GM23338 (cell line): ENCODE data around the gene PRAC1.

ENCODE experiments used
- CREB1 ChIP-seq: fragments of 250-450 bp; sonication (Bioruptor Pico); IDR thresholded peaks from 2 replicates; pipeline ENCODE4 v1.5.0; 2020; ENCODE audit warnings: low read depth, mild to moderate bottlenecking, moderate library complexity
- EZH2 ChIP-seq: fragments of 200-600 bp; sonication (generic); IDR thresholded peaks from one replicate; pipeline ENCODE4 v1.8.0; 2017; ENCODE audit warnings: antibody characterized with exemption, mild to moderate bottlenecking, low read depth; ENCODE audit not compliant: unreplicated experiment
- EZH2phosphoT487 ChIP-seq: fragments of 200-600 bp; sonication (generic); IDR thresholded peaks from one replicate; pipeline ENCODE4 v1.8.1; 2018; ENCODE audit warnings: antibody characterized with exemption; ENCODE audit not compliant: unreplicated experiment
- JUNB ChIP-seq: IDR thresholded peaks from one replicate; pipeline ENCODE4 v1.6.1; 2016; ENCODE audit warnings: antibody characterized with exemption; ENCODE audit not compliant: unreplicated experiment
- POLR2AphosphoS5 ChIP-seq: IDR thresholded peaks from 2 replicates; pipeline ENCODE4 v1.6.1; 2016; ENCODE audit warnings: antibody characterized with exemption, low read depth
- STAT1 ChIP-seq: IDR thresholded peaks from one replicate; pipeline ENCODE4 v1.6.1; 2016; ENCODE audit warnings: antibody characterized with exemption; ENCODE audit not compliant: unreplicated experiment
- TF ChIP-seq, protein P1 (sequence below), 2 experiments: fragments of 200-600 bp in 1 of 2; sonication (generic) in 1 of 2; conservative IDR thresholded peaks; 2 replicates each; pipeline versions ENCODE4 v1.5.1 to v1.6.1; 2016 to 2017; ENCODE audit warnings: antibody characterized with exemption in 2 of 2, low read depth in 2 of 2, mild to moderate bottlenecking in 2 of 2, moderate library complexity in 1 of 2
- TF ChIP-seq, protein P2 (sequence below): IDR thresholded peaks from one replicate; pipeline ENCODE4 v1.6.1; 2018; ENCODE audit warnings: antibody characterized with exemption; ENCODE audit not compliant: unreplicated experiment
- TF ChIP-seq, protein P3 (sequence below): IDR thresholded peaks from 2 replicates; pipeline ENCODE4 v1.6.1; 2016; ENCODE audit warnings: antibody characterized with exemption

- TF ChIP-seq EZH2 (peak; percentile 52), POLR2AphosphoS5 (no peak), EZH2phosphoT487 (no peak), CREB1 (no peak), JUNB (no peak), STAT1 (no peak)
- TF ChIP-seq, protein P1, sequence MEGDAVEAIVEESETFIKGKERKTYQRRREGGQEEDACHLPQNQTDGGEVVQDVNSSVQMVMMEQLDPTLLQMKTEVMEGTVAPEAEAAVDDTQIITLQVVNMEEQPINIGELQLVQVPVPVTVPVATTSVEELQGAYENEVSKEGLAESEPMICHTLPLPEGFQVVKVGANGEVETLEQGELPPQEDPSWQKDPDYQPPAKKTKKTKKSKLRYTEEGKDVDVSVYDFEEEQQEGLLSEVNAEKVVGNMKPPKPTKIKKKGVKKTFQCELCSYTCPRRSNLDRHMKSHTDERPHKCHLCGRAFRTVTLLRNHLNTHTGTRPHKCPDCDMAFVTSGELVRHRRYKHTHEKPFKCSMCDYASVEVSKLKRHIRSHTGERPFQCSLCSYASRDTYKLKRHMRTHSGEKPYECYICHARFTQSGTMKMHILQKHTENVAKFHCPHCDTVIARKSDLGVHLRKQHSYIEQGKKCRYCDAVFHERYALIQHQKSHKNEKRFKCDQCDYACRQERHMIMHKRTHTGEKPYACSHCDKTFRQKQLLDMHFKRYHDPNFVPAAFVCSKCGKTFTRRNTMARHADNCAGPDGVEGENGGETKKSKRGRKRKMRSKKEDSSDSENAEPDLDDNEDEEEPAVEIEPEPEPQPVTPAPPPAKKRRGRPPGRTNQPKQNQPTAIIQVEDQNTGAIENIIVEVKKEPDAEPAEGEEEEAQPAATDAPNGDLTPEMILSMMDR (conservative IDR thresholded peaks at IDR 0.05; ENCODE audit: low read depth in 2 of 2): no peak
- TF ChIP-seq, protein P2, sequence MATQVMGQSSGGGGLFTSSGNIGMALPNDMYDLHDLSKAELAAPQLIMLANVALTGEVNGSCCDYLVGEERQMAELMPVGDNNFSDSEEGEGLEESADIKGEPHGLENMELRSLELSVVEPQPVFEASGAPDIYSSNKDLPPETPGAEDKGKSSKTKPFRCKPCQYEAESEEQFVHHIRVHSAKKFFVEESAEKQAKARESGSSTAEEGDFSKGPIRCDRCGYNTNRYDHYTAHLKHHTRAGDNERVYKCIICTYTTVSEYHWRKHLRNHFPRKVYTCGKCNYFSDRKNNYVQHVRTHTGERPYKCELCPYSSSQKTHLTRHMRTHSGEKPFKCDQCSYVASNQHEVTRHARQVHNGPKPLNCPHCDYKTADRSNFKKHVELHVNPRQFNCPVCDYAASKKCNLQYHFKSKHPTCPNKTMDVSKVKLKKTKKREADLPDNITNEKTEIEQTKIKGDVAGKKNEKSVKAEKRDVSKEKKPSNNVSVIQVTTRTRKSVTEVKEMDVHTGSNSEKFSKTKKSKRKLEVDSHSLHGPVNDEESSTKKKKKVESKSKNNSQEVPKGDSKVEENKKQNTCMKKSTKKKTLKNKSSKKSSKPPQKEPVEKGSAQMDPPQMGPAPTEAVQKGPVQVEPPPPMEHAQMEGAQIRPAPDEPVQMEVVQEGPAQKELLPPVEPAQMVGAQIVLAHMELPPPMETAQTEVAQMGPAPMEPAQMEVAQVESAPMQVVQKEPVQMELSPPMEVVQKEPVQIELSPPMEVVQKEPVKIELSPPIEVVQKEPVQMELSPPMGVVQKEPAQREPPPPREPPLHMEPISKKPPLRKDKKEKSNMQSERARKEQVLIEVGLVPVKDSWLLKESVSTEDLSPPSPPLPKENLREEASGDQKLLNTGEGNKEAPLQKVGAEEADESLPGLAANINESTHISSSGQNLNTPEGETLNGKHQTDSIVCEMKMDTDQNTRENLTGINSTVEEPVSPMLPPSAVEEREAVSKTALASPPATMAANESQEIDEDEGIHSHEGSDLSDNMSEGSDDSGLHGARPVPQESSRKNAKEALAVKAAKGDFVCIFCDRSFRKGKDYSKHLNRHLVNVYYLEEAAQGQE: no peak
- TF ChIP-seq, protein P3, sequence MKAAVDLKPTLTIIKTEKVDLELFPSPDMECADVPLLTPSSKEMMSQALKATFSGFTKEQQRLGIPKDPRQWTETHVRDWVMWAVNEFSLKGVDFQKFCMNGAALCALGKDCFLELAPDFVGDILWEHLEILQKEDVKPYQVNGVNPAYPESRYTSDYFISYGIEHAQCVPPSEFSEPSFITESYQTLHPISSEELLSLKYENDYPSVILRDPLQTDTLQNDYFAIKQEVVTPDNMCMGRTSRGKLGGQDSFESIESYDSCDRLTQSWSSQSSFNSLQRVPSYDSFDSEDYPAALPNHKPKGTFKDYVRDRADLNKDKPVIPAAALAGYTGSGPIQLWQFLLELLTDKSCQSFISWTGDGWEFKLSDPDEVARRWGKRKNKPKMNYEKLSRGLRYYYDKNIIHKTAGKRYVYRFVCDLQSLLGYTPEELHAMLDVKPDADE: no peak
These were observed 15.2 kb upstream of the PRAC1 start for GRCh38 chr17:48737330-48738043.
